MM.1S (cell line): ENCODE results near the gene SYAP1.

Experiments
- CTCF ChIP-seq: fragments of 300-600 bp; sonication (generic); IDR thresholded peaks from 2 replicates; pipeline ENCODE4 v1.5.1; 2016; ENCODE audit warnings: antibody characterized with exemption, low read length, mixed read lengths
- EZH2phosphoT487 ChIP-seq: fragments of 300-600 bp; sonication (generic); IDR thresholded peaks from 2 replicates; pipeline ENCODE4 v1.6.1; 2018; ENCODE audit warnings: antibody characterized with exemption, low read length

- TF ChIP-seq CTCF (no peak), EZH2phosphoT487 (no peak)
Measured at GRCh38 chrX:16745659-16746058, 26.2 kb downstream of the SYAP1 start.
